ENCODE measurements around the gene TNS2. TPM values are rescaled to one million over a fixed set of nuclear protein-coding genes. Genes with fewer than 3 reads are reported as not detected.

Gene TNS2
- total and polyA plus RNA-seq, 2 of the 13 experiments (the other 11 are each of a cell fraction or from before 2014, with no cell fraction given), result 8.9 to 20.4 TPM

DNA sequence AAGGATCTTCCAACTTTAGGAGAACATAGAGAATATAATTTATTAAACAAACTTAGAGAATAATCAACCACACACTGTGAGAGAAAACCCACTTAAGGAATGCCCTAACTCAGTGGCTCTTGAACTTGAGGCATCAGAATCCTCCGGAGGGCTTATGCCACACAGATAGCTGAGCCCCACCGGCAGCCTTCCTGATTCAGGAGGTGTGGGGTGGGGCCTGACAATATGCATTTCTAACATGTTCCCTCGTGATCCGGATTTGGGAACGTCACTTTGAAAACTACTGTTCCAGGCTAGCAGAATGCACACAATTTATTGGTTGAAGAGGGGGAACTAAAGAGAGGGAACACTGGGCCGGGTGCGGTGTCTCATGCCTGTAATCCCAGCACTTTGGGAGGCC lies 51.4 kb downstream of the TNS2 start:
- no peak for DNase-seq (ENCODE audit: low spot score)
- FAIRE-seq, result no peak
- H3K4me1 ChIP-seq (ENCODE audit: insufficient read depth, low read length), result peaks cover 97% of the 10 kb centered on the region
- intact Hi-C loops (cut with micrococcal nuclease; ENCODE audit: unreplicated experiment) (loop anchor here (5.0 kb wide), 1 partner anchor 46 kb away; no protein-coding TSS in a partner anchor), in situ Hi-C loops (cut with HindIII; ENCODE audit: extremely low pct_ligation_motif_present, low pct_unique_long_range_greater_than_20kb) (loop anchor here (5.0 kb wide), 1 partner anchor 39 kb away; no protein-coding TSS in a partner anchor)
- ATAC-seq, result no peak
- H3K27me3 ChIP-seq (ENCODE audit: control insufficient read depth in 1 of 2, insufficient read depth in 2 of 2, low read length in 2 of 2), result peaks cover 0 to 6% of the 10 kb centered on the region in 2 experiments; a peak in 2 of 5 replicates
- no peaks in the 10 kb centered on the region for H4K20me1 ChIP-seq (ENCODE audit: insufficient read depth, low read length)
- TF ChIP-seq, protein P1, sequence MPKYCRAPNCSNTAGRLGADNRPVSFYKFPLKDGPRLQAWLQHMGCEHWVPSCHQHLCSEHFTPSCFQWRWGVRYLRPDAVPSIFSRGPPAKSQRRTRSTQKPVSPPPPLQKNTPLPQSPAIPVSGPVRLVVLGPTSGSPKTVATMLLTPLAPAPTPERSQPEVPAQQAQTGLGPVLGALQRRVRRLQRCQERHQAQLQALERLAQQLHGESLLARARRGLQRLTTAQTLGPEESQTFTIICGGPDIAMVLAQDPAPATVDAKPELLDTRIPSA (CRISPR knock-in tag; IDR thresholded peaks at IDR 0.05; ENCODE audit: borderline replicate concordance), result no peak
- TF ChIP-seq, protein P2, sequence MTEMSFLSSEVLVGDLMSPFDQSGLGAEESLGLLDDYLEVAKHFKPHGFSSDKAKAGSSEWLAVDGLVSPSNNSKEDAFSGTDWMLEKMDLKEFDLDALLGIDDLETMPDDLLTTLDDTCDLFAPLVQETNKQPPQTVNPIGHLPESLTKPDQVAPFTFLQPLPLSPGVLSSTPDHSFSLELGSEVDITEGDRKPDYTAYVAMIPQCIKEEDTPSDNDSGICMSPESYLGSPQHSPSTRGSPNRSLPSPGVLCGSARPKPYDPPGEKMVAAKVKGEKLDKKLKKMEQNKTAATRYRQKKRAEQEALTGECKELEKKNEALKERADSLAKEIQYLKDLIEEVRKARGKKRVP (CRISPR knock-in tag; IDR thresholded peaks at IDR 0.05), result no peak
- TF ChIP-seq ZNF232 (CRISPR knock-in tag; IDR thresholded peaks at IDR 0.05; ENCODE audit: borderline replicate concordance) (no peak), ZNF703 (CRISPR knock-in tag; IDR thresholded peaks at IDR 0.05; ENCODE audit: borderline replicate concordance) (no peak), CHD4 (IDR thresholded peaks at IDR 0.05; ENCODE audit: borderline replicate concordance, low read length) (no peak), ZMYM2 (CRISPR knock-in tag; IDR thresholded peaks at IDR 0.05) (no peak), SRSF4 (IDR thresholded peaks at IDR 0.05; ENCODE audit: low read depth, low read length, poor library complexity, severe bottlenecking) (no peak), HMGA1 (CRISPR knock-in tag; conservative IDR thresholded peaks at IDR 0.05) (no peak), MAZ (IDR thresholded peaks at IDR 0.05; ENCODE audit: borderline replicate concordance, low read depth, low read length) (no peak), MAZ (CRISPR knock-in tag; IDR thresholded peaks at IDR 0.05; ENCODE audit: low read depth) (no peak), ZNF496 (CRISPR knock-in tag; IDR thresholded peaks at IDR 0.05; ENCODE audit: insufficient replicate concordance) (no peak), ZNF614 (CRISPR knock-in tag; IDR thresholded peaks at IDR 0.05; ENCODE audit: borderline replicate concordance) (no peak)
- TF ChIP-seq, protein P3, sequence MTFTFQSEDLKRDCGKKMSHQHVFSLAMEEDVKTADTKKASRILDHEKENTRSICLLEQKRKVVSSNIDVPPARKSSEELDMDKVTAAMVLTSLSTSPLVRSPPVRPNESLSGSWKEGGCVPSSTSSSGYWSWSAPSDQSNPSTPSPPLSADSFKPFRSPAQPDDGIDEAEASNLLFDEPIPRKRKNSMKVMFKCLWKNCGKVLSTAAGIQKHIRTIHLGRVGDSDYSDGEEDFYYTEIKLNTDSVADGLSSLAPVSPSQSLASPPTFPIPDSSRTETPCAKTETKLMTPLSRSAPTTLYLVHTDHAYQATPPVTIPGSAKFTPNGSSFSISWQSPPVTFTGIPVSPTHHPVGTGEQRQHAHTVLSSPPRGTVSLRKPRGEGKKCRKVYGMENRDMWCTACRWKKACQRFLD (CRISPR knock-in tag; IDR thresholded peaks at IDR 0.05; ENCODE audit: borderline replicate concordance), result no peak
- no peaks in the 10 kb centered on the region for H3K9me3 ChIP-seq (ENCODE audit: low read length)
- peaks cover 0 to 5% of the 10 kb centered on the region in 2 experiments; a peak in 2 of 5 replicates for H3K36me3 ChIP-seq (replicated peaks in 1 of 2; ENCODE audit: control insufficient read depth in 1 of 2, insufficient read depth in 2 of 2, low read length in 2 of 2)
- no peak overlapping the region for H2AFZ ChIP-seq (ENCODE audit: low read length)
- H3K4me2 ChIP-seq (ENCODE audit: low read depth, low read length), result no peak overlapping the region
- no peak overlapping the region for H3K27ac ChIP-seq (ENCODE audit: extremely low read length, insufficient read depth, low read length)
- ChIA-PET CTCF (ENCODE audit: low intra/inter-chr PET ratio, low total read pairs) (no interaction called here), POLR2A (interaction anchor here (1.1 to 5.4 kb wide), 6 partner anchors 22 to 57 kb away, joined by 3 to 102 read pairs (median 35); partner anchors contain the start of genes SPRYD3 and TNS2)
- no peak overlapping the region for H3K4me3 ChIP-seq (replicated peaks in 1 of 3; ENCODE audit: insufficient read depth in 1 of 3, low read depth in 2 of 3, low read length in 3 of 3)
- H3K9ac ChIP-seq (ENCODE audit: insufficient read depth, low read depth, low read length), result no peak overlapping the region
- BruUV-seq (replicated peaks), result no TSS peak
- 75% methylated on average over 6 of the region's 7 CpGs for WGBS (ENCODE audit: low lambda C conversion rate)
- H3K79me2 ChIP-seq (ENCODE audit: insufficient read depth, low read length), result no peaks in the 10 kb centered on the region

All from HepG2 (cell line).